Activated CD4-positive, alpha-beta T cell treated with anti-CD3 and anti-CD28 coated beads, Interleukin-2, amount 50 U/mL, for 1 hour (primary cell): Measurements from ENCODE around the gene ANKRD34A.

Source experiments
- DNase-seq: peaks from one replicate; pipeline ENCODE4 v3.0.0-alpha.2; 2020

ANKRD34A gene

DNA sequence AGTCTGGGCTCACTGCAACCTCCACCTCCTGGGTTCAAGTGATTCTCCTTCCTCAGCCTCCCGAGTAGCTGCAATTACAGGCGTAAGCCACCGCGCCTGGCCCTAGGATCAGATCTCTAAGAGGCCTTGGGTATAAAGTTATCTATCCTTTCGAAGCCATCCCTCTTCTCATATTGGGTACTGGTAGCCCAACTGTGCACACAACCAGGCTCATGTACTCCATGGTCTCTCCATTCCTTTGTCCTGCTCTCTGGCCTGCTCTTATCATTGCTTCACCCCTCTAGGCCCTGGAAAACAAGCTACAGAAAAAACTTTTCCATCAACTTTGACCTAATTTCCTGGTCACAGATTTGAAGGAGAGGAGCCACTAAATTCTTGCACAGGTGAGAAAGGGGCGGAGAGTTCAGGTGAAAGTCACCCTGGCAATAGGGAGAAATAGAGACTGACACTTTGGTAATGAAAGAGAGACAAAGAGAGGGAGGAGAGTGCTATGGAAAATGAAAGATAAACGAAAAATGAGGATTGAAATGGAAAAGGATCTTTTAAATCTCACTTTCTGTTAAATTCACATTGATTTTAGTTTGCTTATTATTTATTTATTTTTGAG lies 26.0 kb upstream of the ANKRD34A start:
- no peak for DNase-seq

- no peak for DNase-seq
Measured at GRCh38 chr1:145988773-145989172, 24.4 kb upstream of the ANKRD34A start.

DNA sequence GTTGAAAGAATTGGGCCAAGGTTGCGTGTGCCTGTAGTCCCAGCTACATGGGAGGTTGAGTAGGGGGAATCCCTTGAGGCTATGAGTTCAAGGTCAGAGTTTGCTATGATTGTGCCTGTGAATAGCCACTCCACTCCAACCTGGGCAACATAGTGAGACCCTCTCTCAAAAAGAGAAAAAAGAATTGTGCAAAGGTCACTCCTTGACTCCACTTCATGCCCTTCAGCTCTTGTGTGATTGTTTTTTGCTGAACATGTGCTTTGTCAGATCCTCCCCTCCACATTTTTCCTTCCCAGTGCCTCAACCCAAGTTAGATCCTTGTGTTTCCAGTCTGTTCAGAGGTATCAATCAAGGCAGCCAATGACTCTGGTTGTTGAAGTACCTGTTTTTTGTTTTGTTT lies 23.6 kb upstream of the ANKRD34A start:
- DNase-seq: no peak

DNA sequence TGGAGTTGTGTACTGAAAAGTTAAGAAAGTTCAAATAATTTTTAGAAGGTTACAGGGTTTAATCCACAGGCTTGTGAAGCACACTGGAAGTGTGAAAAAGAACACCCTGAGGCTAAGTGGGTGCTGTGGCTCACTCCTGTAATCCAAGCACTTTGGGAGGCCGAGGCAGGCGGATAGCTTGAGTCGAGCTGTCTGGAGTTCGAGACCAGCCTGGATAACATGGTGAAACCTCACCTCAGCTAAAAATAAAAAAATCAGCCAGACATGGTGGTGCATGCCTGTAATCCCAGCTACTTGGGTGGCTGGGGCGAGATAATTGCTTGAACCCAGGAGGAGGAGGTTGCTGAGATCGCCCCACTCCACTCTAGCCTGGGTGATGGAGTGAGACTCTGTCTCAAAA lies 22.2 kb upstream of the ANKRD34A start:
- DNase-seq: no peak

DNA sequence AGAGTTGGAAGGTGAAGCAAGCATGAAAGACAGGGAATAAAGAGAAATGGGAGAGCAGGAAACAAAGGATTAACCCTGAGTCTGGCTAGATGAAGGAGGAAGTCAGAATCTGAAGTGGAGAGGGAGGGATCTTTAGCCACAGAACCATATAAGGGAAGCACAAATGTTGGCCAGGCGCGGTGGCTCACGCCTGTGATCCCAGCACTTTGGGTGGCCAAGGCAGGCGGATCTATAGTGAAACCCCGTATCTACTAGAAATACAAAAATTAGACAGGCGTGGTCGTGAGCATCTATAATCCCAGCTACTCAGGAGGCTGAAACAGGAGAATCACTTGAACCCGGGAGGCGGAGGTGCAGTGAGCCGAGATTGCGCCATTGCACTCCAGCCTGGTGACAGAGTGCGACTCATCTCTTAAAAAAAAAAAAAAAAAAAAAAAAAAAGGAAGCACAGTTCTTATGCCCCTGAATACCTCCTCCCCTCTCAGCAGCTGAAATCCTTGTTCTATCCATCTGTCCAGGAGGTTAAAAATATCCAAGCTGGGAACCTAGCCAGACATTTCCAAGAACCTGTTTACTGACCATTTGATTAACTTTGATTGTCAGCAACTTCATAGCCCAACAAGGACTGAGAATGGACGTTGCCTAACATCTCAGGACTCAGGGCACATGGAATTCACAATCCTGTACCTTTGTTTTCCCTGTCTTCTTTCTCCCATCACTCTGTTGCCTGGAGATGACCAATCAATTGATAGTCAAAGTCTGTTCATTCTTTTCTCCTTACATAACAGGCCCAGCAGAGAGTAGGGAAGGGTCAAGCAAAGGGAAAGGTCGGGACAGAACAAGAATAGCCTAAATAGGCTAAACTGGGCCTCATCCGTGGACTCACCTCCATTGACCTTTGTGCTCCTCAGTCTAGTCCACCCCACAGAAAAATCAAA lies 21.4 kb upstream of the ANKRD34A start:
- no peak for DNase-seq

GRCh38 chr1:145985129-145985501 lies 20.7 kb upstream of the ANKRD34A start:
- no peak for DNase-seq

DNA sequence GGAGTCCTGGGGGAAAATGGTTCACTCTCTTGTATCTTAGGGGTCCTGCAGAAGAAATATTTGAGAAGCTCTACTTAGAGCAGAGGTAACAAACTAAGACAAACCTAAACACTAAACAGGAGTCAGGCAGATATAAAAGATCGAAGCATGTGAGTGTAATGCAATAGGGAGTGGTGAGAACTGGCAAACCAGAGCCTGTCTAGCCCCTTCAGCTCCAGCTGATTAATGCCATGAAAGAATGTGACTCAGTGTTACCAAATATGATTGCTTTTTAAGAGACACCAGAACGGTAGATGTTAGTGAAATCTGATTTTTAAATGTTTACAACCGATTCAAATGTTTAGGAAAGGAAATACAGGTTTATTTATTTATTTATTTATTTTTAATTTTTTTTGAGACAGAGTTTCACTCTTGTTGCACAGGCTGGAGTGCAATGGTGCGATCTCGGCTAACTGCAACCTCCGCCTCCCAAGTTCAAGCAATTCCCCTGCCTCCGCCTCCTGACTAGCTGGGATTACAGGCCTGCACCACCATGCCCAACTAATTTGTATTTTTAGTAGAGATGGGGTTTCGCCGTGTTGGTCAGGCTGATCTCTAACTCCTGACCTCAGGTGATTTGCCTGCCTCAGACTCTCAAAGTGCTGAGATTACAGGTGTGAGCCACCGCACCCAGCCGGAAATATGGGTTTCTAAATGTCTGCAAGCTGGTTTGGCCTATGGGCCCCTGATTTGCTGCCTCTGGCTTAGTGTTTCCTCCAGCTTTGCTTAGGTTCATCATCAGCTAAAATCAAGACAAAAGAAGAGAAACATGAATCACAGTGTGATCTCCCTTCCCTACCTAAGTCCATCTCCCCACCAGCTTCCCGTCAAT lies 19.8 kb upstream of the ANKRD34A start:
- DNase-seq: peak; percentile 35

GRCh38 chr1:145983206-145983675 lies 18.9 kb upstream of the ANKRD34A start:
- no peak for DNase-seq

- DNase-seq: no peak
Measured at GRCh38 chr1:145982010-145982723, 17.8 kb upstream of the ANKRD34A start.

DNA sequence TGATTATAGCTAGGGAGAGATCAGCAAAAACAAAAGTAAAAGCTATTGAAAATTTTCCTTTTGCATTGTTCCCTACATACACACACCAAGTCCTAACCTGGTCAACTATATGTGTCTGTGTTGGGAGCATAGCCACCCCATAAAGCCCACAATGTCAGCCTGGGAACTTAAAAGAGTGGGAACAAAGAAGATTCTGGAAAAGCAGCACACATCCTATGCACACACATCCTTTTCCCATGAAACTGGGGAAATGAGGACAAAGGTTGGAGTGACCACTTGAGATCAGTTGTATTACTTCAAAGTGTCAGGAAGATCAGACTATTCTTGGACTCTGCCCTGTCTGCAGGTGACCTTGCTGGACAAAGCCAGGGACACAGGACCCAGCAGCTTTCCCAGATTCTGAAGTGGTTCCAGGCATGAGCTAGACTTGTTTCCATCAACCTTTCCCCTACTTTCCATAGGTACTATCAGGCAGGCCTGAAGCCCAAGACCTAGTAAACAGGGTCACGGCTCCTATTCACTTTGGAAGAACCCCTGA lies 16.2 kb upstream of the ANKRD34A start:
- DNase-seq: no peak

DNA sequence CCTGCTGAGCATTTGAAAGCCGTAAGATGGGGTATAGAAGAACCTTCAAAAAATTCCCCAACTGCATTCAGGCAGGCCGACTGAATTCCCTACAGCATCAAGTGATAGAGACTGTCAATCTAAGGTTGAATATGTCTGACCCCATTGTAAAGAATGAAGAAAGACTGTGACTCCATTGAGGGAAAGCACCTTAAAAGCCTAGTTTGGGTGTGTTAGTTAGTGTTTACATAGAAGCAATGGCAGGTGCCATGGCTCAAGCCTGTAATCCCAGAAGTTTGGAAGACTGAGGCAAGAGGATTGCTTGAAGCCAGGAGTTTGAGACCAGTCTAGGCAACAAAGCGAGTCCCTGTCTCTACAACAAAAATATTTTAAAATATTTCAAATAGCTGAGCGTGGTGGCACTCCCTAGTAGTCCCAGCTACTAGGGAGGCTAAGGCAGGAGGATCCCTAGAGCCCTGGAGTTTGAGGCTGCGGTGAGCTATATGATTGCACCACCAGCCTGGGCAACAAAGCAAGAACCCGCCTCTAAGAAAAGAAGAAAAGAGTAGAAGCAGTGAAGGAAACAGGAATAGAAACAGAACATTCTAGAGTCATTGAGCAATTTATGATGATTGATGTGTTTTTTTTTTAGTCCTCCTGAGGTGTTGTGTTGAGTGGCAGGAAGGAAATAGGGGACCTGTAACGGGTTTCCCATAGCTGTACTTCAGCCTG lies 15.5 kb upstream of the ANKRD34A start:
- DNase-seq: no peak

- peak; percentile 67 for DNase-seq
Measured at GRCh38 chr1:145978854-145979745, 14.7 kb upstream of the ANKRD34A start.

DNA sequence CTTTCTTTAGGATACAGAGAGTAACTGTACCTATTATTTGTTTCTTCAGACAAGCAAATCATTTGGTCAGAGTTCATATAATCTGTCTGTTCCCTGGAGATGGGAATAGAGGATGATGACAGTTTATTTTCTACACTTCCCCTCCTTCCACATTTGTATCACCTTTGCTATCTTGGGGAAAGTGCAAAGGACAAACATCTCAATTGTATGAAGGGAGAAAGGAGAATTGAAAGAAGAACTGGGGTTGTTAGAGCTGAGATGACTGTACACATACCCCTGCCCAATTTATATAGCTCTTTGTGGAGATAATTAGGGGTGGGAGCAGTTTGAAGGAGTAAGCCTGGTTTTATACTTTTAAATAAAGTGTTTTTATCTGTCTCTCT lies 14.1 kb upstream of the ANKRD34A start:
- DNase-seq: no peak

DNA sequence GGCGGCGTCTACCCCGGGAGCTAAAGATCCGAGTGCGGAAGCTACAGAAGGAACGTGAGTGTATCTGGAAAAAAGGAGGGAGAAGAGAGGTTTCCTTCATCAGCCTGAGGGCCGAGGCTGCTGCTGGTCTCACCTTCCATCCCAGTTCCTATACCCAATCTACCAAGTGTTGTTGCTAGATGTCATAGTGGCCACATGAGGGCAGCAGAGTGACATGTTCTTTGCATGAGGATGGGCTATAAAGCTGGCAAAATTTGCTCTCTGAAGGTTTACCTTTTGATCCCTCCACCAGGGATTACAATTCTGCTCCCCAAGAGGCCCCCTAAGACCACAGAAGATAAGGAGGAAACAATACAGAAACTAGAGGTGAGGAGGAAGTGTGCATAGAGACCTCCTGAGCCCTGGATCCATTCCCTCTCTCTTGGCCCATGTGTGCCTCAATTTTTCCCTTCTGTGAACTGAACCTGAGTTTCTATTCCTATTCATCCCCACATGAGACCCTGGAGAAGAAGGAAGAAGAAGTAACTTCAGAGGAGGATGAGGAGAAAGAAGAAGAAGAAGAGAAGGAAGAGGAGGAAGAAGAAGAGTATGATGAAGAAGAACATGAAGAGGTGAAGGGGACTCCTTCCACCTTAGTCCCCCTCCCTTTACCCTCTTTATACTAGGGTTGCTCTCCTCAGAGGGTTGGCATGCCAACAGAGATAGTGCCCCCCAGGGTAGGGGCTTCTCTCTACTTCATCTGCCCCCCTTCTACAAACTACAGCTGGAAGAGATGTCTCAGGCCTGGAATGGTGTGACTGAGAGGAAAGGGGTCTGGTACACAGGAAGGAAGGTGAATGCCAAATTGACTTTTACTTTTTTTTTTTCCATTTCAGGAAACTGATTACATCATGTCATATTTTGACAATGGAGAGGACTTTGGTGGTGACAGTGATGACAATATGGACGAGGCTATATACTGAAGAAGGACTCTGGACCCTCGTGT lies 13.4 kb upstream of the ANKRD34A start:
- peak; percentile 69 for DNase-seq

GRCh38 chr1:145977016-145977415 lies 12.6 kb upstream of the ANKRD34A start:
- DNase-seq: no peak

DNA sequence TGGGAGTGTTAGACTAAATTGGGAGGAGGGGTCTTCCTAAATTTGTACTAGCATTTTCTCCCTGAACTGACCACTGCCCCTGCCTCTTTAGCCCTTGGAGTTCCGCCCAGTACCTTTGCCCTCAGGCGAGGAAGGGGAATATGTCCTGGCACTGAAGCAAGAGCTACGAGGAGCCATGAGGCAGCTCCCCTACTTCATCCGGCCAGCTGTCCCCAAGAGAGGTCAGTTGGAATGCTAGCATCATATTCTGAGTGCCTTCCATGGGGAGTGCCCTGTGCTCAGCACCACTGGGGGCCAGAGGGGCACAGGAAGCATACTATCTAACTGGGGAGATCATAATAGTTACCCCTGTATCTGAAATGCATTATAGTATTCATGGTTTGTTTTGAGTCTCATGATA lies 10.8 kb upstream of the ANKRD34A start:
- DNase-seq: no peak

DNA sequence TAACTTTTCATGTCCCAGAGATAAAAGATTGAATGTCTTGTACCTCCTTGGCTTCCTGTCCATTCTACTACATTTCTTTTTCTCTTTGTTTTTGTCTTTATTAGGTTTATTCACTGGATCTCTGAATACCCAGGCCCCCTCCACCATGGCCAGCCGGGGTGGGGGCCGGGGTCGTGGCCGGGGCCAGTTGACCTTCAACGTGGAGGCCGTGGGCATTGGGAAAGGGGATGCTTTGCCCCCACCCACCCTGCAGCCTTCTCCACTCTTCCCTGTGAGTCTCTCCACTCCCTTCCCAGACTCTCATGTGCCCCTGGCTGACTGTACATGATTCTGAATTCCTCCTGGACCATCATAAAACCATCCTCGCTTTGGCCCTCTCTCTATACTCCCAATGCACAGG lies 10.3 kb upstream of the ANKRD34A start:
- no peak for DNase-seq

DNA sequence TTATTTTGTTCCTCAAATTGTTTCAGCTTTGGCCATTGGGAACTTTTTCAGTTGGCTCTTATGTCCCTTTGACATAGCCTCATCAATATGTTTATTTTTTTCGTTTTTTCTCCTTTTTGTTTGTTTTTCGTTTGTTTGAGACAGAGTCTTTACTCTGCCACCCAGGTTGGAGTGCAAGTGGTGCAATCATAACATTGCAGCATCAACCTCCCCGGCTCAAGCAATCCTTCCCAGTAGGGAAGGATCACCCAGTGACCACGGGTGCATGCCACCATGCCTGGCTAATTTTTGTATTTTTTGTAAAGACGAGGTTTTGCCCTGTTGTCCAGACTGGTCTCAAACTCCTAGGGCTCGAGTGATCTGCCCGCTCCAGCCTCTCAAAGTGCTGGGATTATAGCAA lies 8.2 kb upstream of the ANKRD34A start:
- DNase-seq: no peak

GRCh38 chr1:145967288-145967687 lies 2.9 kb upstream of the ANKRD34A start:
- DNase-seq: no peak
